OCI-LY3 (cell line): ENCODE measurements around the gene LRP2.

Experiments
- EZH2phosphoT487 ChIP-seq: fragments of 200-600 bp; shearing (Covaris generic); IDR thresholded peaks from 2 replicates; pipeline ENCODE4 v1.6.1; 2018; ENCODE audit warnings: antibody characterized with exemption, mixed run types, low read depth
- TF ChIP-seq, protein P1 (sequence below): fragments of 200-600, 300-600 bp; sonication (generic); IDR thresholded peaks from 2 replicates; pipeline ENCODE4 v1.5.1; 2014; ENCODE audit warnings: antibody characterized with exemption, low read length, low read depth

DNA sequence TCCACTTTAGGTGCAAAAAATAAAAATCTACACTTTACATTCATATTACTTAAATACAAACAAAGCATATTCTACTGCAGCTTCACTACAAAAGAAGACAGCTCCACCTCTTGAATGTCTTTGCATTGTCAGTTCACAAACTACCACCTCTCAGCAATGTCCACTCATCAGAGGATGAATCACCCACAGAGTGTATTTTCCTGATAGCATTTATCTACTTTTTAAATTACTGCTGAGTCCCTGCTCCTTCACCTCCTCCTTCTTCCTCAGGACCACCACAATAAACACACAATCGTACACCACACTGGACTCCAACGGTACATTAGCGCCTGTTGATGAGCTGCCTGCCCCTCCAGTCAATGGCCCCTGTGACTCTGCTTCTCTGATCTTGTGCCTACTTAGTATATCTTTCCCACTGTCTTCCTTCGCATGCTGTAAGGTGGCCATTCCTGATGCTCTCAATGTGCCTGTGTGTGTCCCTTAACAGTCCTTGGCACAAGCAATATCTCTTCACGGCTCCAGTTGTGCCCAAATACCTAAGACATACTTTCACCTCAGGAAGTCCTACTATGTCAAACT, 172.0 kb downstream of the LRP2 start:
- TF ChIP-seq, protein P1, sequence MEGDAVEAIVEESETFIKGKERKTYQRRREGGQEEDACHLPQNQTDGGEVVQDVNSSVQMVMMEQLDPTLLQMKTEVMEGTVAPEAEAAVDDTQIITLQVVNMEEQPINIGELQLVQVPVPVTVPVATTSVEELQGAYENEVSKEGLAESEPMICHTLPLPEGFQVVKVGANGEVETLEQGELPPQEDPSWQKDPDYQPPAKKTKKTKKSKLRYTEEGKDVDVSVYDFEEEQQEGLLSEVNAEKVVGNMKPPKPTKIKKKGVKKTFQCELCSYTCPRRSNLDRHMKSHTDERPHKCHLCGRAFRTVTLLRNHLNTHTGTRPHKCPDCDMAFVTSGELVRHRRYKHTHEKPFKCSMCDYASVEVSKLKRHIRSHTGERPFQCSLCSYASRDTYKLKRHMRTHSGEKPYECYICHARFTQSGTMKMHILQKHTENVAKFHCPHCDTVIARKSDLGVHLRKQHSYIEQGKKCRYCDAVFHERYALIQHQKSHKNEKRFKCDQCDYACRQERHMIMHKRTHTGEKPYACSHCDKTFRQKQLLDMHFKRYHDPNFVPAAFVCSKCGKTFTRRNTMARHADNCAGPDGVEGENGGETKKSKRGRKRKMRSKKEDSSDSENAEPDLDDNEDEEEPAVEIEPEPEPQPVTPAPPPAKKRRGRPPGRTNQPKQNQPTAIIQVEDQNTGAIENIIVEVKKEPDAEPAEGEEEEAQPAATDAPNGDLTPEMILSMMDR, result no peak
- no peak for TF ChIP-seq EZH2phosphoT487
